CD4-positive, alpha-beta T cell (primary cell): ENCODE results near the gene TBC1D22A. TPM values are rescaled to one million over a fixed set of nuclear protein-coding genes. Genes with fewer than 3 reads are reported as not detected.

Experiments
- ATAC-seq: fragments of 200-7000 bp; cut with Tn5 transposase; one replicate; pipeline ENCODE4 v1.10.0; 2022; ENCODE audit warnings: mild to moderate bottlenecking; ENCODE audit not compliant: poor library complexity
- CTCF ChIA-PET: fragments of 350-600 bp; sonication (Branson Sonifier 250); formaldehyde crosslinking; loops from one replicate; lab custom pipeline; 2021; ENCODE audit warnings: antibody characterized with exemption, inconsistent platforms; lab: Charles Lee
- POLR2A ChIA-PET: fragments of 350-600 bp; sonication (Branson Sonifier 250); formaldehyde crosslinking; loops from one replicate; lab custom pipeline; 2021; ENCODE audit warnings: antibody characterized with exemption, inconsistent platforms; lab: Charles Lee
- DNase-seq, 14 experiments: peaks; one replicate each; pipeline ENCODE4 v3.0.0-alpha.2; 2013 to 2020; ENCODE audit warnings: mixed read lengths in 2 of 14
- H3K27ac ChIP-seq, 2 donors: one replicate each; pipeline versions ENCODE4 v1.5.1 to v1.7.0; 2013; ENCODE audit warnings: low read length in 2 of 2, low read depth in 1 of 2, mild to moderate bottlenecking in 1 of 2
- H3K27me3 ChIP-seq, 2 experiments: 1 replicate in 1 of 2; 2 replicates in 1 of 2; pipeline versions ENCODE4 v1.6.1 to v1.7.0; 2013; ENCODE audit warnings: low read length in 2 of 2, control low read depth in 1 of 2, mild to moderate bottlenecking in 1 of 2, moderate library complexity in 1 of 2; ENCODE audit not compliant: insufficient read depth in 2 of 2, control insufficient read depth in 1 of 2
- H3K36me3 ChIP-seq: one replicate; pipeline ENCODE4 v1.6.1; 2013; ENCODE audit warnings: low read length, control low read depth; ENCODE audit not compliant: insufficient read depth
- H3K4me1 ChIP-seq: one replicate; pipeline ENCODE4 v1.6.1; 2013; ENCODE audit warnings: low read length, control low read depth; ENCODE audit not compliant: insufficient read depth
- H3K4me3 ChIP-seq: one replicate; pipeline ENCODE4 v1.5.1; 2013; ENCODE audit warnings: mild to moderate bottlenecking, low read length, moderate library complexity
- H3K9me3 ChIP-seq, 2 experiments: 1 replicate in 1 of 2; 2 replicates in 1 of 2; pipeline versions ENCODE4 v1.6.1 to v1.7.0; 2013; ENCODE audit warnings: low read length in 2 of 2, mild to moderate bottlenecking in 2 of 2, control low read depth in 1 of 2, moderate library complexity in 1 of 2; ENCODE audit not compliant: control insufficient read depth in 1 of 2, insufficient read depth in 1 of 2
- H3K27ac Mint-ChIP-seq: one replicate; pipeline ENCODE4 v1.8.0; 2020; ENCODE audit warnings: mixed read lengths
- H3K27me3 Mint-ChIP-seq: one replicate; pipeline ENCODE4 v1.8.0; 2021; ENCODE audit warnings: mixed read lengths
- H3K36me3 Mint-ChIP-seq: one replicate; pipeline ENCODE4 v1.8.0; 2021; ENCODE audit warnings: low read depth, mixed read lengths
- H3K4me1 Mint-ChIP-seq: one replicate; pipeline ENCODE4 v1.8.0; 2021; ENCODE audit warnings: low read depth, mixed read lengths
- H3K4me3 Mint-ChIP-seq: one replicate; pipeline ENCODE4 v1.8.0; 2020; ENCODE audit warnings: mild to moderate bottlenecking, mixed read lengths
- H3K9me3 Mint-ChIP-seq: one replicate; pipeline ENCODE4 v1.8.0; 2020; ENCODE audit warnings: mixed read lengths
- CTCF ChIP-seq: fragments of 200-600 bp; IDR thresholded peaks from one replicate; pipeline ENCODE4 v1.8.0; 2022; ENCODE audit warnings: antibody characterized with exemption, mild to moderate bottlenecking
- intact Hi-C, 2 experiments: fragments of 100-400 bp; cut with DNase I in 1 of 2; cut with micrococcal nuclease in 1 of 2; formaldehyde crosslinking; loops; one replicate each; pipeline versions ENCODE4 v1.15.1 to v1.9.0; 2023 to 2025; cut with DNase I, micrococcal nuclease
- total RNA-seq, 174 experiments: library from RNA in 2 of 174; stranded (reverse) in 2 of 174; gene quantifications; one replicate each; pipeline ENCODE4 v1.2.3 and lab custom pipeline; 2021 to 2026

The TBC1D22A gene
- total RNA-seq, 2 experiments from 2014 or later, result 27.1 to 31.7 TPM

GRCh38 chr22:46834021-46834737 is 71.7 kb downstream of the TBC1D22A start:
- ATAC-seq, result no peak
- ChIA-PET CTCF (interaction anchor here (2.2 kb wide), 1 partner anchor 31 kb away, joined by 4 read pairs; no protein-coding TSS in a partner anchor), POLR2A (no interaction called here)
- Histone ChIP-seq H3K36me3 (peaks cover 8% of the 10 kb centered on the region), H3K27me3 (no peaks in the 10 kb centered on the region), H3K9me3 (peaks cover 10 to 16% of the 10 kb centered on the region in 2 experiments), H3K4me1 (no peaks in the 10 kb centered on the region), H3K27ac (no peak overlapping the region), H3K4me3 (no peak overlapping the region)
- intact Hi-C loops, result no loop called here
- Mint-ChIP-seq H3K9me3 (peaks cover 11% of the 10 kb centered on the region), H3K4me3 (no peak overlapping the region), H3K36me3 (peaks cover 76% of the 10 kb centered on the region), H3K27ac (no peak overlapping the region), H3K27me3 (no peaks in the 10 kb centered on the region), H3K4me1 (peaks cover 18% of the 10 kb centered on the region)
- DNase-seq, result no peak
- TF ChIP-seq CTCF, result no peak

GRCh38 chr22:46835288-46835687 is 72.8 kb downstream of the TBC1D22A start:
- Histone ChIP-seq H3K27me3 (no peaks in the 10 kb centered on the region), H3K9me3 (peaks cover 10 to 16% of the 10 kb centered on the region in 2 experiments), H3K27ac (no peak overlapping the region), H3K4me1 (no peaks in the 10 kb centered on the region), H3K36me3 (peaks cover 3% of the 10 kb centered on the region), H3K4me3 (no peak overlapping the region)
- H3K9me3 Mint-ChIP-seq, result peaks cover 11% of the 10 kb centered on the region
- no peaks in the 10 kb centered on the region for H3K27me3 Mint-ChIP-seq
- H3K4me1 Mint-ChIP-seq, result peaks cover 18% of the 10 kb centered on the region
- peaks cover 66% of the 10 kb centered on the region for H3K36me3 Mint-ChIP-seq
- no peak overlapping the region for H3K4me3 Mint-ChIP-seq
- POLR2A ChIA-PET, result no interaction called here
- ATAC-seq, result no peak
- DNase-seq, result no peak
- H3K27ac Mint-ChIP-seq, result no peak overlapping the region
- CTCF ChIA-PET, result interaction anchor here (1.6 kb wide), 1 partner anchor 10 kb away, joined by 5 read pairs; no protein-coding TSS in a partner anchor
- intact Hi-C loops, result no loop called here
- no peak for TF ChIP-seq CTCF

GRCh38 chr22:46835693-46836092 is 73.2 kb downstream of the TBC1D22A start:
- peaks cover 14% of the 10 kb centered on the region for H3K4me1 Mint-ChIP-seq
- H3K27me3 Mint-ChIP-seq, result no peaks in the 10 kb centered on the region
- ChIA-PET POLR2A (no interaction called here), CTCF (interaction anchor here (1.6 kb wide), 1 partner anchor 10 kb away, joined by 5 read pairs; no protein-coding TSS in a partner anchor)
- H3K9me3 ChIP-seq, result peaks cover 10 to 16% of the 10 kb centered on the region in 2 experiments
- H3K27ac ChIP-seq, result no peak overlapping the region
- no peak for TF ChIP-seq CTCF
- no peak overlapping the region for H3K4me3 ChIP-seq
- intact Hi-C loops, result no loop called here
- ATAC-seq, result no peak
- no peaks in the 10 kb centered on the region for H3K4me1 ChIP-seq
- no peak for DNase-seq
- peaks cover 3% of the 10 kb centered on the region for H3K36me3 ChIP-seq
- no peak overlapping the region for H3K27ac Mint-ChIP-seq
- H3K36me3 Mint-ChIP-seq, result peaks cover 64% of the 10 kb centered on the region
- no peak overlapping the region for H3K4me3 Mint-ChIP-seq
- H3K27me3 ChIP-seq, result no peaks in the 10 kb centered on the region
- H3K9me3 Mint-ChIP-seq, result peaks cover 11% of the 10 kb centered on the region
